NOMO-1 treated with dmso at 0.1 percent for 144 hours (cell line): ENCODE results near the gene HRCT1.
"Not testable (repeated sequence)": the region's sequence is repeated elsewhere in the genome, so short reads cannot be mapped to it uniquely, and the experiment has no call there.

Source experiments
- DNase-seq: peaks from one replicate; lab custom pipeline; 2025; ENCODE audit not compliant: unreplicated experiment; lab: John Stamatoyannopoulos, UW

The HRCT1 gene

GRCh38 chr9:35905912-35906679, at the start of gene HRCT1:
Gene HRCT1, plus strand, starts transcription at chr9:35906202. Its CDS starts 86 bp downstream, at chr9:35906288.
- no peak for DNase-seq

GRCh38 chr9:35856206-35856605, 49.8 kb upstream of the HRCT1 start:
- no peak for DNase-seq

- no peak for DNase-seq
Measured at GRCh38 chr9:35856882-35857281, 49.1 kb upstream of the HRCT1 start.

- DNase-seq = no peak
Measured at GRCh38 chr9:35858458-35858857, 47.5 kb upstream of the HRCT1 start.

- no peak for DNase-seq
Measured at GRCh38 chr9:35859310-35859989, 46.6 kb upstream of the HRCT1 start.

- no peak for DNase-seq
Measured at GRCh38 chr9:35859990-35860339, 46.0 kb upstream of the HRCT1 start.

GRCh38 chr9:35861161-35861897, 44.7 kb upstream of the HRCT1 start:
- no peak for DNase-seq

- no peak for DNase-seq
Measured at GRCh38 chr9:35862328-35862727, 43.7 kb upstream of the HRCT1 start.

- no peak for DNase-seq
Measured at GRCh38 chr9:35863583-35863982, 42.4 kb upstream of the HRCT1 start.

GRCh38 chr9:35864695-35865255, 41.2 kb upstream of the HRCT1 start:
- no peak for DNase-seq

GRCh38 chr9:35867538-35867937, 38.5 kb upstream of the HRCT1 start:
- no peak for DNase-seq

- DNase-seq = no peak
Measured at GRCh38 chr9:35868933-35869332, 37.1 kb upstream of the HRCT1 start.

GRCh38 chr9:35869621-35870216, 36.3 kb upstream of the HRCT1 start:
- no peak for DNase-seq

GRCh38 chr9:35870351-35870923, 35.6 kb upstream of the HRCT1 start, which contains the start of gene OR13J1:
Gene OR13J1, minus strand, starts transcription at chr9:35870401. Its CDS starts 0 bp downstream, at chr9:35870401.
- DNase-seq = no peak

GRCh38 chr9:35871545-35871944, 34.5 kb upstream of the HRCT1 start:
- DNase-seq = no peak

GRCh38 chr9:35872505-35872904, 33.5 kb upstream of the HRCT1 start:
- DNase-seq = no peak

- peak; percentile 16 for DNase-seq
Measured at GRCh38 chr9:35882263-35882848, 23.6 kb upstream of the HRCT1 start.

GRCh38 chr9:35882996-35883395, 23.0 kb upstream of the HRCT1 start:
- DNase-seq = no peak

GRCh38 chr9:35884908-35885307, 21.1 kb upstream of the HRCT1 start:
- DNase-seq = not testable (repeated sequence)

- peak; percentile 58 for DNase-seq
Measured at GRCh38 chr9:35891646-35892045, 14.4 kb upstream of the HRCT1 start.
